OCI-LY7 (cell line): ENCODE measurements around the gene NFIA. TPM values are rescaled to one million over a fixed set of nuclear protein-coding genes. Genes with fewer than 3 reads are reported as not detected.

ENCODE experiments used
- BruUV-seq: library from RNA; stranded (reverse); fragments of 400-500 nt; replicated peaks from 2 replicates; lab custom pipeline; 2021; lab: Mats Ljungman, UMichigan
- CTCF ChIA-PET: fragments of 300-600 bp; sonication (Branson Sonifier 250); formaldehyde crosslinking; loops from one replicate; lab custom pipeline; 2022; ENCODE audit warnings: antibody characterized with exemption; ENCODE audit not compliant: unreplicated experiment; lab: Charles Lee
- POLR2A ChIA-PET: fragments of 300-600 bp; sonication (Branson Sonifier 250); formaldehyde crosslinking; loops from one replicate; lab custom pipeline; 2022; ENCODE audit warnings: antibody characterized with exemption; lab: Charles Lee
- DNase-seq: peaks from one replicate; pipeline ENCODE4 v3.0.0-alpha.2; 2015; ENCODE audit warnings: low spot score
- H2AFZ ChIP-seq: fragments of 200-600 bp; sonication (generic), shearing (Covaris generic); 2 replicates; pipeline ENCODE4 v1.6.1; 2014; ENCODE audit warnings: mild to moderate bottlenecking, antibody characterized with exemption, low read length, moderate library complexity
- H3K27ac ChIP-seq: fragments of 200-600 bp; sonication (generic); 2 replicates; pipeline ENCODE4 v1.5.1; 2014; ENCODE audit warnings: mixed run types, low read depth, mild to moderate bottlenecking, moderate library complexity, low read length, inconsistent platforms; ENCODE audit not compliant: poor library complexity, severe bottlenecking
- H3K36me3 ChIP-seq: fragments of 200-600 bp; sonication (generic); 2 replicates; pipeline ENCODE4 v1.6.1; 2014; ENCODE audit warnings: mild to moderate bottlenecking, antibody characterized with exemption, low read length, moderate library complexity, mixed read lengths; ENCODE audit not compliant: insufficient read depth
- H3K4me1 ChIP-seq: fragments of 200-600 bp; sonication (generic); 2 replicates; pipeline ENCODE4 v1.5.1; 2014; ENCODE audit warnings: mild to moderate bottlenecking, low read length; ENCODE audit not compliant: insufficient read depth, poor library complexity, severe bottlenecking
- H3K4me2 ChIP-seq: fragments of 200-600 bp; sonication (generic); 2 replicates; pipeline ENCODE4 v1.6.1; 2014; ENCODE audit warnings: mild to moderate bottlenecking, low read length
- H3K4me3 ChIP-seq: fragments of 200-600 bp; sonication (generic); 2 replicates; pipeline ENCODE4 v1.5.1; 2014; ENCODE audit warnings: mild to moderate bottlenecking, low read depth, low read length; ENCODE audit not compliant: poor library complexity, severe bottlenecking
- H3K79me2 ChIP-seq: fragments of 200-600 bp; sonication (generic); 2 replicates; pipeline ENCODE4 v1.6.1; 2016; ENCODE audit warnings: low read depth, mild to moderate bottlenecking, low read length, moderate library complexity, mixed read lengths; ENCODE audit not compliant: insufficient read depth
- H3K9me2 ChIP-seq: fragments of 200-600 bp; sonication (generic); 2 replicates; pipeline ENCODE4 v1.6.1; 2016; ENCODE audit warnings: mild to moderate bottlenecking, low read length, mixed read lengths; ENCODE audit not compliant: insufficient read depth
- H3K9me3 ChIP-seq: fragments of 200-600 bp; sonication (generic); 2 replicates; pipeline ENCODE4 v1.6.1; 2014; ENCODE audit warnings: mild to moderate bottlenecking, mixed run types, low read length, mixed read lengths
- H4K20me1 ChIP-seq: fragments of 200-600 bp; sonication (generic); 2 replicates; pipeline ENCODE4 v1.6.1; 2014; ENCODE audit warnings: mild to moderate bottlenecking, antibody characterized with exemption, low read length, moderate library complexity, mixed read lengths; ENCODE audit not compliant: insufficient read depth
- CTCF ChIP-seq: fragments of 200-600 bp; sonication (generic); conservative IDR thresholded peaks from 2 replicates; pipeline ENCODE4 v1.5.1; 2014; ENCODE audit warnings: mild to moderate bottlenecking, antibody characterized with exemption, low read length, moderate library complexity, mixed read lengths
- EZH2phosphoT487 ChIP-seq: fragments of 200-600 bp; sonication (generic); IDR thresholded peaks from 2 replicates; pipeline ENCODE4 v1.6.1; 2018; ENCODE audit warnings: low read depth, borderline replicate concordance, mild to moderate bottlenecking, mixed run types, antibody characterized with exemption, low read length, moderate library complexity, mixed read lengths
- intact Hi-C: fragments of 100-400 bp; cut with micrococcal nuclease; formaldehyde crosslinking; loops from one replicate; pipeline ENCODE4 v1.10.0; 2022; ENCODE audit not compliant: unreplicated experiment
- total RNA-seq, 2 experiments: library from RNA; depleted of rRNA in 1 of 2; stranded (reverse); fragments of >200 nt in 1 of 2; shearing (Covaris generic) in 1 of 2; gene quantifications; 2 replicates each; pipeline ENCODE4 v1.2.3, GENCODE V29; 2014 to 2022

NFIA gene
- total RNA-seq, 2 experiments from 2014 or later, result 2.8 to 18.8 TPM

- Histone ChIP-seq H3K27ac (no peak overlapping the region), H3K4me3 (no peak overlapping the region), H3K9me2 (no peaks in the 10 kb centered on the region), H3K9me3 (no peaks in the 10 kb centered on the region), H2AFZ (no peak overlapping the region), H4K20me1 (no peaks in the 10 kb centered on the region), H3K79me2 (no peaks in the 10 kb centered on the region), H3K36me3 (no peaks in the 10 kb centered on the region), H3K4me1 (no peaks in the 10 kb centered on the region), H3K4me2 (no peak overlapping the region)
- CTCF ChIA-PET, result no interaction called here
- no TSS peak for BruUV-seq
- intact Hi-C loops, result no loop called here
- POLR2A ChIA-PET, result interaction anchor here (0.6 to 1.1 kb wide), 4 partner anchors 11 to 377 kb away, joined by 3 read pairs; no protein-coding TSS in a partner anchor
- DNase-seq, result no peak
- TF ChIP-seq CTCF (no peak), EZH2phosphoT487 (no peak)
Measured at GRCh38 chr1:61403679-61404596, 321.6 kb downstream of the NFIA start.

- ChIA-PET CTCF (no interaction called here), POLR2A (interaction anchor here (0.6 to 1.1 kb wide), 3 partner anchors 12 to 376 kb away, joined by 3 read pairs; no protein-coding TSS in a partner anchor)
- BruUV-seq, result no TSS peak
- Histone ChIP-seq H3K36me3 (no peaks in the 10 kb centered on the region), H3K4me1 (no peaks in the 10 kb centered on the region), H2AFZ (no peak overlapping the region), H3K27ac (no peak overlapping the region), H3K4me3 (no peak overlapping the region), H3K79me2 (no peaks in the 10 kb centered on the region), H3K9me2 (no peaks in the 10 kb centered on the region), H3K4me2 (no peak overlapping the region), H3K9me3 (no peaks in the 10 kb centered on the region), H4K20me1 (no peaks in the 10 kb centered on the region)
- intact Hi-C loops, result no loop called here
- no peak for DNase-seq
- no peak for TF ChIP-seq CTCF
- TF ChIP-seq EZH2phosphoT487, result no peak
Measured at GRCh38 chr1:61404597-61405376, 322.4 kb downstream of the NFIA start.
